GM19372 (cell line): Measurements from ENCODE around the gene UGDH.
"Not testable (repeated sequence)": the region's sequence is repeated elsewhere in the genome, so short reads cannot be mapped to it uniquely, and the experiment has no call there.

Source experiments
- ATAC-seq: cut with Tn5 transposase; IDR thresholded peaks from one replicate; pipeline ENCODE4 v1.9.1; 2021; ENCODE audit warnings: mild to moderate bottlenecking, low read depth, moderate library complexity; ENCODE audit not compliant: unreplicated experiment

The UGDH gene

DNA sequence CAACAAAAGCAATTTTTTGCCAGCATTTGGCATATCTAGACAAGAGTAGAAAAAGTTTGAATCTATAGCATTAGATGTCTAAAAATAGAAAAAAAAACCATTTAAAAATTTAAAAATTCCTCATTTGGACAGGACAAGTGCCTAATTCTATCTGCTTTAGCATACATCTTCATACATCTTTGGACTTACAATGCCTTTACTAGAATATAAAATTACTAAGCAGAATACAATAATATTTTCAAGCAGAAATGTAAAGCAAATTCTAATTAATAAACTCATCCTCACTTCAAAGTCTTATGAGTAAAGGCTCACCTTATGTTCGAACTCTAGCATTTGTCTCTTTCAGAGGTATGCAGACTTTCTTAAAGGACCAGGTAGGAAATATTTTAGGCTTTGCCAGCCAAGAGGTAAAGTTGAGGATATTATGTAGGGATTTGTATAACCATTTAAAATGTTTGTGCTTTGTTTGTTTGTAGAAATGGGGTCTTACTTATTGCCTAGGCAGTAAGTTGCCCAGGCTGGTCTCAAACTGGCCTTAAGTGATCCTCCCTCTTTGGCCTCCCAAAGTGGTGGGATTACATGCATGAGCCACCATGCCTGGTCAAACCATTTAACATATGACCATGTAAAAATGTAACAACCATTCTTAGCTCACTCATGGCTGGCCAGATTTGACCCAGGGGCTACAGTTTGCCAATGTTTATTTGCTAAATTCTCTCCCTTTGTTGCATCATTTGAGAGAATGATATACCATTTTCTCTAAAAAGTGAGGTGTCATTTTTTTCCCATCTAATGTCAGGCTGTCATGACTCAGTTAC, 29.1 kb downstream of the UGDH start:
- ATAC-seq, result no peak

- no peak for ATAC-seq
Observed at GRCh38 chr4:39495446-39496213, 31.6 kb downstream of the UGDH start.

GRCh38 chr4:39494354-39494753, 32.9 kb downstream of the UGDH start:
- no peak for ATAC-seq

DNA sequence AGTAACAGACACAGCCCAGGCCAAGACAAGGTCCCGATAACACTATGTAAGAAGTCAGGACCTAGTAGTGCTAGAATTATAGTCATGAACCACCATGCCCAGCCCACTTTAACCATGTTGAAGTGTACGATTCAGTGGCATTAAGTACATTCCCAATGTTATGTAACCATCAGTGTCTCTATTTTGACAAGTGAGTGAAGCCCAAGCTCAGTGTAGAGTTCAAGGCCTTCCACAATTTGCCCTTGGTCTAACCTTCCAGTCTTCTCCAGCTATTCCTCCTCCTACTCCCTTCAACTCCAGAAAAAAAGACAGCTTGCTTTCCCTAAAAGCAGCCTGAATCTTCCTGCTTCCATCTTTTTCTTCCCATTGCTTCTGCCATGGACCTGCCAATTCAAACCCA, 36.9 kb downstream of the UGDH start:
- ATAC-seq, result no peak

DNA sequence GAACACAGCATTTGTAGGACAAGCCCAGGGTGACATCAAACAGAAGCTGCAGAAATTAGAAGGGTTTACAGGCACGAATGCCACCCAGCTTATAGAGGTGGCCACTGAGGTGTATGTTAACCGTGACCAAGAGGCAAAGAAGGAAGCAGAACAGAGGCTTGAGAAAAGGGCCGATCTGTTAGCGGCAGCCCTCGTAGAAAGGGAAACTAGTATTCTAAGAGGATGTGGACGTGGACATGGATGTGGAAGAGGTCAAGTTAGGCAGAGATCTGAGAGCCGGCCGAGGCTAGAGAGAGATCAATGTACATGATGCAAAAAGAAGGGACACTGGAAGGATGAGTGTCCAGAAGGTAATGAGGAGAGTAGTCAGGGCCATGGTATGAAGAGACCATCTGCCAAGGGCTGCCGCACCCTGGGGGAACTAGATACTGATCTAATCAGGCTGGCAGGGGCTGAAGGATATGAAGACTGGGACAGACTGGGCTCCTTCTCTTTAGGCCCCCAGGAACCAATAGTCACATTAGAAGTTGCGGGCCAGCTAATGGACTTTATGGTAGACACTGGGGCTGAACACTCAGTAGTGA, 40.9 kb downstream of the UGDH start:
- no peak for ATAC-seq

GRCh38 chr4:39484582-39485272, 42.5 kb downstream of the UGDH start:
- no peak for ATAC-seq

GRCh38 chr4:39480902-39481695, 46.1 kb downstream of the UGDH start:
- ATAC-seq, result no peak

- no peak for ATAC-seq
Observed at GRCh38 chr4:39480251-39480650, 47.0 kb downstream of the UGDH start.

DNA sequence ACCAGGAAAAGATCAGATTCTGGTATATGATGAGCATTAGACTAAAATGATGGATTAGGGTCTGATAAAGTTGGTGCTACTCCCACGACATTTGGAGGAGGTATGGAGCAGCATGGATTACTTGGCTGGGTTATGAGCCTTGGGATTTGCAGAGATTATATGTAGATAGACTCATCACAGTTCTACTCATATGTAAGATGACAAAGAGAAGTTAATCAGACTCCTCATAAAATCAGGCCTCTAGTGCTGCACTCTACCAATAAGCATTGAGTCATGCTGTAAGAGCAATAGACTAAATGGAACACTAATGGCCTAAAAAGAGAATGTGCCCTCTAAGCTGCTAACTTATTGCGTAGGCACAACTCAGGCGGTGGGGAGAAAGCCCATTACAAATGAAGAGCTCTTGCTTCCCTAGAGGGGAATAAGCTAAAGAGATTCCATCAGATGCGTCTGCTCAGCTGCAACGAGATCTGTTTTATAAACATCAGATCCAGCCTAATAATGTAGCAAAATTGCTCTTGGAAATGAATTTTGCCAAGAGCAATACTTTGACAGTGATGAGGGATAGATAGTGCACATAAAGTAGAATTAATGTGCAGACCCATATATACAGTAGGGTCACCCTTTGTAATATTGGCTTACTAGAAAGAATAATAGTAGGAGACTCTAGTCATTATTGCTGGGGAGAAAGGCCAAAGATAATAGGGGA, 50.9 kb downstream of the UGDH start:
- no peak for ATAC-seq

- ATAC-seq, result no peak
Observed at GRCh38 chr4:39472396-39472795, 54.8 kb downstream of the UGDH start.

DNA sequence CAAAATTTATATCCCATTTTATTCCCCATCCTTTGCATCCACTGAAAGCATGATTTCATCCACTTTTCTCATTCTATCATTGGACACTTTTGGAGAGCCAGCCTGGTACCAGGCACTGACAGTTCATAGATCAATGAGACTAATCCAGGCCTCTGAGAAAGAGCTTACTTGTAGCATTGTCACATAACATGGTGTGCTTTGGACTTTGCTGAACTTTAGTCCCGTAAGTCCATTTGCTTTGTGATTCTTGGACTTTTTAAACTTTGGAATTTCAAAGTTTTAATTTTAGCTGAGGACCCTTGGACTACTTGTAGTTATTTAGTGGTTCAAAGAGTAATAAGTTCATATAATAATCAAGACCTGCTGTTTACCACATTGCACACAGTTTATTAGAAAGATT, 56.8 kb downstream of the UGDH start:
- ATAC-seq, result no peak

DNA sequence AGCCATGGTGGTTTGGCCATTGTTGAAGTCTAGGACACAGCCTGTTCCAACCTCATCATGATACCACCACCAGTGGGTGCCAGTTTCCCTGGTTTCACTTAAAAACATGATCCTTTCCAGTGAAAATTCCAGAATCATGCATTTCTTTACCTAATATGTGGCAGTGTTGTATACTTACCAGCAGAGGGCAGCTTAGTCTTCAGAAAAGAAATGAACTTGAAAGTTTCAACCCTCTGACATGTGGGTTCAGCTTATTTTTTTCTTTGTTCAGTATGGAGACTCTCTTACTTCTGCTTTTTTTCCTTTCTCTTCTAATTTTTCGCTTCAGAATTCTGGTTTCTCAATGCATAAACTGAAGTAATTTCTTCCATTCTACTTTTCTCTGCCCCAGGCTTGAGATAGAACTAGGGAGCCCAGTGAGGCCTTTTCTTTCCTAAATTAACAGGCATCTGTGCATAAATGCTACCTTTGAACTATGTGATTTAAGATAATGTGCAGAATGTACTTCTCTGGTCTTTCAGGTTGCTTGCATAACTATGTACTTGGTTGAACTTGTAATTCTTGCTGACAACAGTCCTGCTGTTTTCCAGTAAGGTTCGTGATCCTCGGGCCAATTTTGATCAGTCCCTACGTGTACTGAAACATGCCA, 57.7 kb downstream of the UGDH start:
- peak; percentile 74 for ATAC-seq

GRCh38 chr4:39467464-39467863, 59.8 kb downstream of the UGDH start:
- ATAC-seq, result no peak

- ATAC-seq, result no peak
Observed at GRCh38 chr4:39466747-39467146, 60.5 kb downstream of the UGDH start.

GRCh38 chr4:39464886-39465501, 62.2 kb downstream of the UGDH start:
- no peak for ATAC-seq

- peak; percentile 87 for ATAC-seq
Observed at GRCh38 chr4:39458505-39459300, 68.5 kb downstream of the UGDH start, which contains the start of the genes LIAS and RPL9. Gene LIAS (plus strand): TSS chr4:39459056. CDS start chr4:39459118, 62 bp downstream. Gene RPL9 (minus strand): TSS chr4:39458922. CDS start chr4:39458439, 483 bp downstream.

DNA sequence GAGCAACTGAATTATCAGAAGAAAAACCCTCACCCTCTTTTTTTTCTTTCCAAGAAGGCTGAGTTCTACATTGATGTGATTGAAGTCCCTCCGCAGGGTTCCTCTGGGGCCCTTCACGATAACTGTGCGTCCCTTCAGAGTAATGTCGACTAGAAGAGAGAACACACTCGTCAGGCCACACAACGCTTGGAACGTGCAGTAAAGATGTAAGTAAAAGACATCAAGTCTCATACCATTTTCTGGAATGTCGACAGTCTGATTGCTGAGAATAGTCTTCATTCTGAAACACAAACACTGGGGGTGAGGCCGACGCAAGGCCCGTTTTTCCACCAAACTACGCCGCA, 69.1 kb downstream of the UGDH start:
- not testable (repeated sequence) for ATAC-seq
